PC-9 (cell line): Measurements from ENCODE around the gene SYF2.

ENCODE experiments used
- EZH2 ChIP-seq: fragments of 200-600 bp; sonication (generic); IDR thresholded peaks from 2 replicates; pipeline ENCODE4 v1.8.0; 2017; ENCODE audit warnings: antibody characterized with exemption, low read depth
- TF ChIP-seq, protein P1 (sequence below): fragments of 200-600 bp; sonication (generic); conservative IDR thresholded peaks from 2 replicates; pipeline ENCODE4 v1.6.1; 2017; ENCODE audit warnings: mixed run types, antibody characterized with exemption, mild to moderate bottlenecking, moderate library complexity

- TF ChIP-seq, protein P1, sequence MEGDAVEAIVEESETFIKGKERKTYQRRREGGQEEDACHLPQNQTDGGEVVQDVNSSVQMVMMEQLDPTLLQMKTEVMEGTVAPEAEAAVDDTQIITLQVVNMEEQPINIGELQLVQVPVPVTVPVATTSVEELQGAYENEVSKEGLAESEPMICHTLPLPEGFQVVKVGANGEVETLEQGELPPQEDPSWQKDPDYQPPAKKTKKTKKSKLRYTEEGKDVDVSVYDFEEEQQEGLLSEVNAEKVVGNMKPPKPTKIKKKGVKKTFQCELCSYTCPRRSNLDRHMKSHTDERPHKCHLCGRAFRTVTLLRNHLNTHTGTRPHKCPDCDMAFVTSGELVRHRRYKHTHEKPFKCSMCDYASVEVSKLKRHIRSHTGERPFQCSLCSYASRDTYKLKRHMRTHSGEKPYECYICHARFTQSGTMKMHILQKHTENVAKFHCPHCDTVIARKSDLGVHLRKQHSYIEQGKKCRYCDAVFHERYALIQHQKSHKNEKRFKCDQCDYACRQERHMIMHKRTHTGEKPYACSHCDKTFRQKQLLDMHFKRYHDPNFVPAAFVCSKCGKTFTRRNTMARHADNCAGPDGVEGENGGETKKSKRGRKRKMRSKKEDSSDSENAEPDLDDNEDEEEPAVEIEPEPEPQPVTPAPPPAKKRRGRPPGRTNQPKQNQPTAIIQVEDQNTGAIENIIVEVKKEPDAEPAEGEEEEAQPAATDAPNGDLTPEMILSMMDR: no peak
- no peak for TF ChIP-seq EZH2
Observed at GRCh38 chr1:25197982-25198662, 34.2 kb downstream of the SYF2 start.
